Liver (tissue), 9 donors: ENCODE data around the gene SLMAP. TPM values are rescaled to one million over a fixed set of nuclear protein-coding genes. Genes with fewer than 3 reads are reported as not detected.

Experiments
- DNase-seq: peaks from one replicate; pipeline ENCODE4 v3.0.0-alpha.2; 2017; ENCODE audit warnings: low spot score
- H3K27ac ChIP-seq, 2 donors: one replicate each; pipeline ENCODE4 v1.7.0; 2013; ENCODE audit warnings: inconsistent platforms in 2 of 2, low read length in 2 of 2, control low read depth in 1 of 2, low read depth in 1 of 2, mild to moderate bottlenecking in 1 of 2
- H3K27me3 ChIP-seq, 4 donors: one replicate each; pipeline versions ENCODE4 v1.6.1 to v1.7.0; 2013; ENCODE audit warnings: low read length in 3 of 4, inconsistent platforms in 1 of 4, mild to moderate bottlenecking in 1 of 4, moderate library complexity in 1 of 4; ENCODE audit not compliant: control insufficient read depth in 4 of 4, insufficient read depth in 4 of 4
- H3K36me3 ChIP-seq, 4 donors: one replicate each; pipeline versions ENCODE4 v1.6.1 to v1.7.0; 2013; ENCODE audit warnings: low read length in 3 of 4, mild to moderate bottlenecking in 3 of 4, low read depth in 1 of 4, moderate library complexity in 1 of 4; ENCODE audit not compliant: control insufficient read depth in 4 of 4, insufficient read depth in 3 of 4
- H3K4me1 ChIP-seq, 4 donors: one replicate each; pipeline versions ENCODE4 v1.6.1 to v1.7.0; 2013; ENCODE audit warnings: low read length in 3 of 4, mild to moderate bottlenecking in 3 of 4, moderate library complexity in 1 of 4; ENCODE audit not compliant: control insufficient read depth in 4 of 4, insufficient read depth in 4 of 4
- H3K4me3 ChIP-seq, 3 donors: one replicate each; pipeline versions ENCODE4 v1.6.1 to v1.7.0; 2013; ENCODE audit warnings: low read length in 3 of 3, control low read depth in 1 of 3, low read depth in 1 of 3, mild to moderate bottlenecking in 1 of 3
- H3K9ac ChIP-seq, 2 donors: one replicate each; pipeline ENCODE4 v1.7.0; 2013; ENCODE audit warnings: low read length in 2 of 2, mild to moderate bottlenecking in 2 of 2, moderate library complexity in 2 of 2, control low read depth in 1 of 2, low read depth in 1 of 2
- H3K9me3 ChIP-seq, 4 donors: one replicate each; pipeline versions ENCODE4 v1.6.1 to v1.7.0; 2013; ENCODE audit warnings: low read length in 3 of 4; ENCODE audit not compliant: control insufficient read depth in 4 of 4
- FOXA1 ChIP-seq: IDR thresholded peaks from 2 replicates; pipeline ENCODE4 v1.6.1; 2016; ENCODE audit warnings: antibody characterized with exemption
- FOXA2 ChIP-seq: IDR thresholded peaks from 2 replicates; pipeline ENCODE4 v1.6.1; 2016; ENCODE audit warnings: antibody characterized with exemption
- GABPA ChIP-seq, 2 donors: IDR thresholded peaks in 1 of 2; conservative IDR thresholded peaks in 1 of 2; 2 replicates each; pipeline ENCODE4 v1.6.1; 2016; ENCODE audit warnings: antibody characterized with exemption in 2 of 2, mild to moderate bottlenecking in 1 of 2, moderate library complexity in 1 of 2
- HNF4A ChIP-seq, 2 donors: conservative IDR thresholded peaks; 2 replicates each; pipeline ENCODE4 v1.6.1; 2016; ENCODE audit warnings: antibody characterized with exemption in 2 of 2, mild to moderate bottlenecking in 2 of 2
- HNF4G ChIP-seq: IDR thresholded peaks from 2 replicates; pipeline ENCODE4 v1.6.1; 2016; ENCODE audit warnings: antibody characterized with exemption
- JUND ChIP-seq, 2 donors: IDR thresholded peaks; 2 replicates each; pipeline ENCODE4 v1.6.1; 2016; ENCODE audit warnings: antibody characterized with exemption in 2 of 2
- RAD21 ChIP-seq, 2 donors: IDR thresholded peaks; 2 replicates each; pipeline ENCODE4 v1.6.1; 2016; ENCODE audit warnings: antibody characterized with exemption in 2 of 2, mild to moderate bottlenecking in 2 of 2
- SP1 ChIP-seq: IDR thresholded peaks from 2 replicates; pipeline ENCODE4 v1.6.1; 2018; ENCODE audit warnings: antibody characterized with exemption, mild to moderate bottlenecking
- TAF1 ChIP-seq: conservative IDR thresholded peaks from 2 replicates; pipeline ENCODE4 v1.6.1; 2016; ENCODE audit warnings: antibody characterized with exemption, mild to moderate bottlenecking
- YY1 ChIP-seq: IDR thresholded peaks from 2 replicates; pipeline ENCODE4 v1.6.1; 2016; ENCODE audit warnings: antibody characterized with exemption, mild to moderate bottlenecking
- WGBS: extraction: QIAGEN DNeasy Blood & Tissue Kit; methylation state at CpG from one replicate; pipeline ENCODE4 v1.1.7; 2013; 5-methylcytosine and 5-hydroxymethylcytosine counted together
- polyA plus RNA-seq, 2 donors: library from polyadenylated mRNA; stranded (reverse) in 1 of 2; unstranded in 1 of 2; fragments of 200-250 nt in 1 of 2; fragments of >200 nt in 1 of 2; fragmentation: Nextera tagmentation in 1 of 2; extraction: Ambion mirVana in 1 of 2; gene quantifications; one replicate each; pipeline versions ENCODE4 v1.2.1 to v1.2.3, GENCODE V29; 2013 to 2015
- total RNA-seq, 2 donors: library from RNA; depleted of rRNA; stranded (reverse); fragments of >200 nt; gene quantifications; one replicate each; pipeline ENCODE4 v1.2.3, GENCODE V29; 2014
- TF ChIP-seq, protein P1 (sequence below): fragments of 150-350 bp; IDR thresholded peaks from 2 replicates; pipeline ENCODE4 v1.5.1; 2017; ENCODE audit warnings: improper control_type of control experiment, low read depth, low read length; ENCODE audit not compliant: missing input control
- TF ChIP-seq, protein P2 (sequence below): IDR thresholded peaks from 2 replicates; pipeline ENCODE4 v1.6.1; 2016; ENCODE audit warnings: antibody characterized with exemption, mild to moderate bottlenecking
- TF ChIP-seq, protein P3 (sequence below): IDR thresholded peaks from 2 replicates; pipeline ENCODE4 v1.6.1; 2016; ENCODE audit warnings: antibody characterized with exemption
- TF ChIP-seq, protein P4 (sequence below): IDR thresholded peaks from 2 replicates; pipeline ENCODE4 v1.6.1; 2016; ENCODE audit warnings: antibody characterized with exemption
- donor health status: healthy.
- donor health status: healthy.
- donor health status: healthy.
- donor health status: healthy.
- donor health status: healthy.

Gene SLMAP
- total and polyA plus RNA-seq, 4 donors, result 10.2 to 37.8 (median 19.4) TPM

DNA sequence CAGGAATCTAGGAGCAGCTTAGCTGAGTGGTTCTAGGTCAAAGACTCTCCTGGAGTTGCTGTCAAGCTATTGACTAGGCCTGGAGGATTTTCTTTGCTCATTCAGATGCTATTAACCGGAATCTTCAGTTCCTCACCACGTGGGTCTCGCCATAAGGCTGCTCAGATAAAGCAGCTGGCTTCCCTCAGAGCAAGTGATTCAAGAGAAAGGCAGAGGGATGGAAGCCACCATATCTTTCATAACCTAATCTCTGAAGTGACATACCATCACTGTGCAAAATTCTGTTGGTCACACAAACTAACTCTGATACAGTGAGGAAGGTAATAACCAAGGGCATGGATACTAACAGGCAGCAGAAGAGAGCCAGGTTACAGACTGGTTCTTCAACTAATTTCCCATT lies 179.4 kb downstream of the SLMAP start:
- H3K4me1 ChIP-seq, result no peaks in the 10 kb centered on the region
- no peak for DNase-seq
- H3K36me3 ChIP-seq, result no peaks in the 10 kb centered on the region
- no peak overlapping the region for H3K4me3 ChIP-seq
- TF ChIP-seq FOXA1 (no peak), GABPA (IDR thresholded peaks at IDR 0.05 in 1 of 2, conservative IDR thresholded peaks at IDR 0.05 in 1 of 2) (no peak), YY1 (no peak), HNF4G (no peak), RAD21 (IDR thresholded peaks at IDR 0.05) (no peak), TAF1 (no peak), FOXA2 (no peak)
- TF ChIP-seq, protein P1, sequence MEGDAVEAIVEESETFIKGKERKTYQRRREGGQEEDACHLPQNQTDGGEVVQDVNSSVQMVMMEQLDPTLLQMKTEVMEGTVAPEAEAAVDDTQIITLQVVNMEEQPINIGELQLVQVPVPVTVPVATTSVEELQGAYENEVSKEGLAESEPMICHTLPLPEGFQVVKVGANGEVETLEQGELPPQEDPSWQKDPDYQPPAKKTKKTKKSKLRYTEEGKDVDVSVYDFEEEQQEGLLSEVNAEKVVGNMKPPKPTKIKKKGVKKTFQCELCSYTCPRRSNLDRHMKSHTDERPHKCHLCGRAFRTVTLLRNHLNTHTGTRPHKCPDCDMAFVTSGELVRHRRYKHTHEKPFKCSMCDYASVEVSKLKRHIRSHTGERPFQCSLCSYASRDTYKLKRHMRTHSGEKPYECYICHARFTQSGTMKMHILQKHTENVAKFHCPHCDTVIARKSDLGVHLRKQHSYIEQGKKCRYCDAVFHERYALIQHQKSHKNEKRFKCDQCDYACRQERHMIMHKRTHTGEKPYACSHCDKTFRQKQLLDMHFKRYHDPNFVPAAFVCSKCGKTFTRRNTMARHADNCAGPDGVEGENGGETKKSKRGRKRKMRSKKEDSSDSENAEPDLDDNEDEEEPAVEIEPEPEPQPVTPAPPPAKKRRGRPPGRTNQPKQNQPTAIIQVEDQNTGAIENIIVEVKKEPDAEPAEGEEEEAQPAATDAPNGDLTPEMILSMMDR, result no peak
- TF ChIP-seq, protein P2, sequence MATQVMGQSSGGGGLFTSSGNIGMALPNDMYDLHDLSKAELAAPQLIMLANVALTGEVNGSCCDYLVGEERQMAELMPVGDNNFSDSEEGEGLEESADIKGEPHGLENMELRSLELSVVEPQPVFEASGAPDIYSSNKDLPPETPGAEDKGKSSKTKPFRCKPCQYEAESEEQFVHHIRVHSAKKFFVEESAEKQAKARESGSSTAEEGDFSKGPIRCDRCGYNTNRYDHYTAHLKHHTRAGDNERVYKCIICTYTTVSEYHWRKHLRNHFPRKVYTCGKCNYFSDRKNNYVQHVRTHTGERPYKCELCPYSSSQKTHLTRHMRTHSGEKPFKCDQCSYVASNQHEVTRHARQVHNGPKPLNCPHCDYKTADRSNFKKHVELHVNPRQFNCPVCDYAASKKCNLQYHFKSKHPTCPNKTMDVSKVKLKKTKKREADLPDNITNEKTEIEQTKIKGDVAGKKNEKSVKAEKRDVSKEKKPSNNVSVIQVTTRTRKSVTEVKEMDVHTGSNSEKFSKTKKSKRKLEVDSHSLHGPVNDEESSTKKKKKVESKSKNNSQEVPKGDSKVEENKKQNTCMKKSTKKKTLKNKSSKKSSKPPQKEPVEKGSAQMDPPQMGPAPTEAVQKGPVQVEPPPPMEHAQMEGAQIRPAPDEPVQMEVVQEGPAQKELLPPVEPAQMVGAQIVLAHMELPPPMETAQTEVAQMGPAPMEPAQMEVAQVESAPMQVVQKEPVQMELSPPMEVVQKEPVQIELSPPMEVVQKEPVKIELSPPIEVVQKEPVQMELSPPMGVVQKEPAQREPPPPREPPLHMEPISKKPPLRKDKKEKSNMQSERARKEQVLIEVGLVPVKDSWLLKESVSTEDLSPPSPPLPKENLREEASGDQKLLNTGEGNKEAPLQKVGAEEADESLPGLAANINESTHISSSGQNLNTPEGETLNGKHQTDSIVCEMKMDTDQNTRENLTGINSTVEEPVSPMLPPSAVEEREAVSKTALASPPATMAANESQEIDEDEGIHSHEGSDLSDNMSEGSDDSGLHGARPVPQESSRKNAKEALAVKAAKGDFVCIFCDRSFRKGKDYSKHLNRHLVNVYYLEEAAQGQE, result no peak
- TF ChIP-seq, protein P3, sequence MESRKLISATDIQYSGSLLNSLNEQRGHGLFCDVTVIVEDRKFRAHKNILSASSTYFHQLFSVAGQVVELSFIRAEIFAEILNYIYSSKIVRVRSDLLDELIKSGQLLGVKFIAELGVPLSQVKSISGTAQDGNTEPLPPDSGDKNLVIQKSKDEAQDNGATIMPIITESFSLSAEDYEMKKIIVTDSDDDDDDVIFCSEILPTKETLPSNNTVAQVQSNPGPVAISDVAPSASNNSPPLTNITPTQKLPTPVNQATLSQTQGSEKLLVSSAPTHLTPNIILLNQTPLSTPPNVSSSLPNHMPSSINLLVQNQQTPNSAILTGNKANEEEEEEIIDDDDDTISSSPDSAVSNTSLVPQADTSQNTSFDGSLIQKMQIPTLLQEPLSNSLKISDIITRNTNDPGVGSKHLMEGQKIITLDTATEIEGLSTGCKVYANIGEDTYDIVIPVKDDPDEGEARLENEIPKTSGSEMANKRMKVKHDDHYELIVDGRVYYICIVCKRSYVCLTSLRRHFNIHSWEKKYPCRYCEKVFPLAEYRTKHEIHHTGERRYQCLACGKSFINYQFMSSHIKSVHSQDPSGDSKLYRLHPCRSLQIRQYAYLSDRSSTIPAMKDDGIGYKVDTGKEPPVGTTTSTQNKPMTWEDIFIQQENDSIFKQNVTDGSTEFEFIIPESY, result no peak
- TF ChIP-seq, protein P4, sequence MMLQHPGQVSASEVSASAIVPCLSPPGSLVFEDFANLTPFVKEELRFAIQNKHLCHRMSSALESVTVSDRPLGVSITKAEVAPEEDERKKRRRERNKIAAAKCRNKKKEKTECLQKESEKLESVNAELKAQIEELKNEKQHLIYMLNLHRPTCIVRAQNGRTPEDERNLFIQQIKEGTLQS, result no peak
- 82% methylated on average over 3 of the region's 3 CpGs for WGBS
- H3K9ac ChIP-seq, result no peak overlapping the region
- H3K9me3 ChIP-seq, result no peaks in the 10 kb centered on the region
- H3K27ac ChIP-seq, result no peak overlapping the region
- no peaks in the 10 kb centered on the region for H3K27me3 ChIP-seq

DNA sequence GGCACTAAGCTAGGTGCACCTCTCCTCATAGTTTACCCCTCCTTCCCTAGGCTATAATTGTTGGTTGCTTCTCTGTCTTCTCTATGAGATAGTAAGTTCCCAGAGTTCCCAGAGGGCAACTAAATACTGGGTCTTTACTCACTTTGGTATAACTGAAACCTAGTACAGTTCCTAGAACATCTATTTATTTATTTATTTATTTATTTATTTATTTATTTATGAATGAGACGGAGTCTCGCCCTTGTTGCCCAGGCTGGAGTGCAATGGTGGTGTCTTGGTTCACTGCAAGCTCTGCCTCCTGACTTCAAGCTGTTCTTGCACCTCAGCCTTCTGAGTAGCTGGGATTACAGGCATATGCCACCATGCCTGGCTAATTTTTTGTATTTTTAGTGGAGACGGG lies 181.0 kb downstream of the SLMAP start:
- H3K36me3 ChIP-seq, result no peaks in the 10 kb centered on the region
- no peak overlapping the region for H3K4me3 ChIP-seq
- no peaks in the 10 kb centered on the region for H3K27me3 ChIP-seq
- no peaks in the 10 kb centered on the region for H3K9me3 ChIP-seq
- no peak for DNase-seq
- TF ChIP-seq JUND (IDR thresholded peaks at IDR 0.05), result no peak
- no peak for TF ChIP-seq TAF1
- TF ChIP-seq HNF4A (conservative IDR thresholded peaks at IDR 0.05), result no peak
- TF ChIP-seq, protein P2, result no peak
- no peak for TF ChIP-seq RAD21 (IDR thresholded peaks at IDR 0.05)
- no peak for TF ChIP-seq HNF4G
- no peak for TF ChIP-seq FOXA2
- no peak for TF ChIP-seq SP1
- no peak for TF ChIP-seq YY1
- H3K27ac ChIP-seq, result no peak overlapping the region
- H3K4me1 ChIP-seq, result no peaks in the 10 kb centered on the region
- H3K9ac ChIP-seq, result no peak overlapping the region
- WGBS, result 99% methylated on average over 3 of the region's 3 CpGs
